Measurements from ENCODE around the gene DMKN.

The DMKN gene

GRCh38 chr19:35519291-35519690, 5.8 kb upstream of the DMKN start:
- TF ChIP-seq YY1 (IDR thresholded peaks at IDR 0.05; ENCODE audit: insufficient read depth, insufficient read length): no peak
- no peak for TF ChIP-seq ZNF274 (IDR thresholded peaks at IDR 0.05; ENCODE audit: low read depth, low read length)
- H3K4me3 ChIP-seq (ENCODE audit: insufficient read length, low read depth): no peak overlapping the region
- H3K36me3 ChIP-seq (ENCODE audit: insufficient read depth, insufficient read length, low read length): no peaks in the 10 kb centered on the region
- no peak overlapping the region for H3K9ac ChIP-seq (ENCODE audit: insufficient read length, low read depth)
- H3K27me3 ChIP-seq (ENCODE audit: insufficient read depth, insufficient read length): no peaks in the 10 kb centered on the region
- no peak for DNase-seq (ENCODE audit: low read depth, low spot score)
- H3K4me1 ChIP-seq (ENCODE audit: insufficient read depth, insufficient read length): peaks cover 3% of the 10 kb centered on the region
- H3K9me3 ChIP-seq (ENCODE audit: insufficient read depth, low read length): no peaks in the 10 kb centered on the region

GRCh38 chr19:35518313-35518712, 4.9 kb upstream of the DMKN start:
- H3K4me3 ChIP-seq (ENCODE audit: insufficient read length, low read depth): no peak overlapping the region
- TF ChIP-seq SUZ12 (IDR thresholded peaks at IDR 0.05; ENCODE audit: extremely low read depth, insufficient read depth, insufficient read length): no peak
- no peak for TF ChIP-seq YY1 (IDR thresholded peaks at IDR 0.05; ENCODE audit: insufficient read depth, insufficient read length)
- no peak for TF ChIP-seq ZNF274 (IDR thresholded peaks at IDR 0.05; ENCODE audit: low read depth, low read length)
- no peak overlapping the region for H3K9ac ChIP-seq (ENCODE audit: insufficient read length, low read depth)
- H3K27me3 ChIP-seq (ENCODE audit: insufficient read depth, insufficient read length): no peaks in the 10 kb centered on the region
- H3K4me1 ChIP-seq (ENCODE audit: insufficient read depth, insufficient read length): peaks cover 5% of the 10 kb centered on the region
- H3K36me3 ChIP-seq (ENCODE audit: insufficient read depth, insufficient read length, low read length): no peaks in the 10 kb centered on the region
- no peaks in the 10 kb centered on the region for H3K9me3 ChIP-seq (ENCODE audit: insufficient read depth, low read length)
- DNase-seq (ENCODE audit: low read depth, low spot score): no peak

GRCh38 chr19:35517342-35517741, 3.9 kb upstream of the DMKN start:
- H3K9me3 ChIP-seq (ENCODE audit: insufficient read depth, low read length): no peaks in the 10 kb centered on the region
- H3K36me3 ChIP-seq (ENCODE audit: insufficient read depth, insufficient read length, low read length): no peaks in the 10 kb centered on the region
- no peaks in the 10 kb centered on the region for H3K27me3 ChIP-seq (ENCODE audit: insufficient read depth, insufficient read length)
- no peak for DNase-seq (ENCODE audit: low read depth, low spot score)
- peaks cover 10% of the 10 kb centered on the region for H3K4me1 ChIP-seq (ENCODE audit: insufficient read depth, insufficient read length)
- H3K4me3 ChIP-seq (ENCODE audit: insufficient read length, low read depth): no peak overlapping the region
- H3K9ac ChIP-seq (ENCODE audit: insufficient read length, low read depth): no peak overlapping the region
- TF ChIP-seq ZNF274 (IDR thresholded peaks at IDR 0.05; ENCODE audit: low read depth, low read length) (no peak), YY1 (IDR thresholded peaks at IDR 0.05; ENCODE audit: insufficient read depth, insufficient read length) (no peak), SUZ12 (IDR thresholded peaks at IDR 0.05; ENCODE audit: extremely low read depth, insufficient read depth, insufficient read length) (no peak)

GRCh38 chr19:35516310-35516709, 2.9 kb upstream of the DMKN start:
- Histone ChIP-seq H3K36me3 (ENCODE audit: insufficient read depth, insufficient read length, low read length) (no peaks in the 10 kb centered on the region), H3K9me3 (ENCODE audit: insufficient read depth, low read length) (no peaks in the 10 kb centered on the region), H3K27me3 (ENCODE audit: insufficient read depth, insufficient read length) (no peaks in the 10 kb centered on the region), H3K9ac (ENCODE audit: insufficient read length, low read depth) (no peak overlapping the region), H3K4me1 (ENCODE audit: insufficient read depth, insufficient read length) (peaks cover 8% of the 10 kb centered on the region), H3K4me3 (ENCODE audit: insufficient read length, low read depth) (no peak overlapping the region)
- TF ChIP-seq ZNF274 (IDR thresholded peaks at IDR 0.05; ENCODE audit: low read depth, low read length) (no peak), SUZ12 (IDR thresholded peaks at IDR 0.05; ENCODE audit: extremely low read depth, insufficient read depth, insufficient read length) (no peak), YY1 (IDR thresholded peaks at IDR 0.05; ENCODE audit: insufficient read depth, insufficient read length) (no peak)
- DNase-seq (ENCODE audit: low read depth, low spot score): no peak

DNA sequence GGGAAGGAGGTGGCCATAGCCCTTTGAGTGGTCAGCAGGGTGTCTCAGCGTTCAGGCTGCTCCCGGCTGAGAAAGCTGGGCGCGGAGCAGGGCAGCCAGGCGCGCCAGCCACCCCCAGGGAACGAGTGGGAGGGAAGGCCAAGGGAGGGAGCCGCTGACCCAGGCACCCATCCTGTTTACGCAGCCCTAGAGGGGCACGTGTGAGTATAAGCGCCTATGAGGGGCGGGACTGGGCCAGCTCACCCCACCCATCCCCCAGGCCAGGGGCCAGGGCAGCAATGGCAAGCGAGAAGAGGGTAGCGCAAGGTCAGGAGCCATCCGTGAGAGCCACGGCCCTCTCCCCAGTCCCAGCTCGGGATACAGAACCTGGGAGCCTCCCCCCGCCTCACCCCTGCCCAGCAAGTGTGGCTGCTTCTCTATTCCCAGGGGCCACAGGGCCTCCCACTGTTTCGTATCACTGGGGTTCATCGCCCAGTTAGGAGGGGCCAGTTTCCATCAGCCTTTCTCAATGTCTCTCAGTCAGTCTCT, 897 bp upstream of the DMKN start:
- H3K27me3 ChIP-seq (ENCODE audit: insufficient read depth, insufficient read length): peaks cover 8% of the 10 kb centered on the region
- no peak for DNase-seq (ENCODE audit: low read depth, low spot score)
- no peaks in the 10 kb centered on the region for H3K36me3 ChIP-seq (ENCODE audit: insufficient read depth, insufficient read length, low read length)
- H3K9ac ChIP-seq (ENCODE audit: insufficient read length, low read depth): no peak overlapping the region
- TF ChIP-seq SUZ12 (IDR thresholded peaks at IDR 0.05; ENCODE audit: extremely low read depth, insufficient read depth, insufficient read length): no peak
- TF ChIP-seq ZNF274 (IDR thresholded peaks at IDR 0.05; ENCODE audit: low read depth, low read length): no peak
- no peak for TF ChIP-seq YY1 (IDR thresholded peaks at IDR 0.05; ENCODE audit: insufficient read depth, insufficient read length)
- peaks cover 8% of the 10 kb centered on the region for H3K4me1 ChIP-seq (ENCODE audit: insufficient read depth, insufficient read length)
- no peaks in the 10 kb centered on the region for H3K9me3 ChIP-seq (ENCODE audit: insufficient read depth, low read length)
- no peak overlapping the region for H3K4me3 ChIP-seq (ENCODE audit: insufficient read length, low read depth)

DNA sequence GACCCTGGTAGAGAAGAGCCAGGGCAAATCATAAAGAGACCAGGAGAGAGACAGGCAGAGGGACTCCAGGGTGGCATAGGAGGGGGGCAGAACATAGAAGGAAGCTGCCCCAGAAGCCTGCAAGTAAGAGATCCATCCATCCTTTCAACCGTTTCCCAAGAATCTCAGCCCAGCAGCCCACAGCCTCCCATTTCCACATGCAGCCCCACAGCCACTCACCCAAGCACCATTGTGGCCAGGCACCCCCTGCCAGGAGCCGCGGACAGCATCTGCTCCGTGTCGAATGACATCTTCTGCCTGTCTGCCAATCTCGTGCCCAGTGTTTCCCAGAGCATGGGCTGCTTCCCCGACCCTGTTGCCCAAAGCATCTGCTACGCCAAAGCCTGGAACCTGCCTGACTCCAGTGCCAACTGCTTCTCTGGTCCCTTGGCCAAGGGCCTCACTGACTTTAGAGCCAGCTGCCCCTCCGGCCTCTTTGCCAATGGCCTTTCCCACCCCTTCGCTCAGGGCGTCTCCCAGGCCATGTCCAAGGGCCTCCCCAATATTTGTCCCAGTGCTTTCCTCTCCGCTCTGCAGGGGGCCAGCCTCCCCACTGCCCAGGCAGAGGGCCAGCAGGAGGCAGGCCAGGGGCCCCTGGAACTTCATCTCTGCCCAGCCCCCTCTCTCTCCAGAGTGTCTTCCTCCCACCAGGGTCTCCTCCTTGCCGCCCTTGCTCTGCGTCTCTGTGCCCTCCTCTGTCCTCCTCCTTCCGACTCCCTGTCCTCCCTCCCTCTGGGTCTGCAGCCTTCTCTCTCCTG, 420 bp downstream of the DMKN start:
- Histone ChIP-seq H3K4me3 (ENCODE audit: insufficient read length, low read depth) (no peak overlapping the region), H3K9ac (ENCODE audit: insufficient read length, low read depth) (peak overlapping the region; percentile 2), H3K36me3 (ENCODE audit: insufficient read depth, insufficient read length, low read length) (peaks cover under 1% of the 10 kb centered on the region), H3K4me1 (ENCODE audit: insufficient read depth, insufficient read length) (peaks cover 8% of the 10 kb centered on the region), H3K27me3 (ENCODE audit: insufficient read depth, insufficient read length) (peaks cover 8% of the 10 kb centered on the region), H3K9me3 (ENCODE audit: insufficient read depth, low read length) (no peaks in the 10 kb centered on the region)
- TF ChIP-seq SUZ12 (IDR thresholded peaks at IDR 0.05; ENCODE audit: extremely low read depth, insufficient read depth, insufficient read length): no peak
- TF ChIP-seq ZNF274 (IDR thresholded peaks at IDR 0.05; ENCODE audit: low read depth, low read length): no peak
- no peak for TF ChIP-seq YY1 (IDR thresholded peaks at IDR 0.05; ENCODE audit: insufficient read depth, insufficient read length)
- DNase-seq (ENCODE audit: low read depth, low spot score): no peak

GRCh38 chr19:35511337-35511736, 2.1 kb downstream of the DMKN start:
- H3K9me3 ChIP-seq (ENCODE audit: insufficient read depth, low read length): no peaks in the 10 kb centered on the region
- DNase-seq (ENCODE audit: low read depth, low spot score): no peak

More at GRCh38 chr19:35511337-35511736, 2.1 kb downstream of the DMKN start:
- Histone ChIP-seq H3K4me1 (ENCODE audit: insufficient read depth, insufficient read length) (peaks cover 8% of the 10 kb centered on the region), H3K9ac (ENCODE audit: insufficient read length, low read depth) (no peak overlapping the region), H3K36me3 (ENCODE audit: insufficient read depth, insufficient read length, low read length) (peaks cover 14% of the 10 kb centered on the region), H3K4me3 (ENCODE audit: insufficient read length, low read depth) (no peak overlapping the region), H3K27me3 (ENCODE audit: insufficient read depth, insufficient read length) (peaks cover 8% of the 10 kb centered on the region)
- TF ChIP-seq YY1 (IDR thresholded peaks at IDR 0.05; ENCODE audit: insufficient read depth, insufficient read length): no peak
- no peak for TF ChIP-seq SUZ12 (IDR thresholded peaks at IDR 0.05; ENCODE audit: extremely low read depth, insufficient read depth, insufficient read length)
- TF ChIP-seq ZNF274 (IDR thresholded peaks at IDR 0.05; ENCODE audit: low read depth, low read length): no peak
